Endothelial cell of umbilical vein (primary cell): Measurements from ENCODE around the gene SELENOF.

Experiments
- CTCF ChIP-seq, 2 donors: IDR thresholded peaks; 1 replicate in 1 of 2; 2 replicates in 1 of 2; pipeline ENCODE4 v1.5.1; 2011; ENCODE audit warnings: low read length in 2 of 2, mild to moderate bottlenecking in 2 of 2, moderate library complexity in 2 of 2, control low read depth in 1 of 2, inconsistent platforms in 1 of 2, low read depth in 1 of 2; ENCODE audit not compliant: insufficient read depth in 1 of 2; ENCODE audit errors: extremely low read depth in 1 of 2
- EZH2 ChIP-seq: IDR thresholded peaks from 2 replicates; pipeline ENCODE4 v1.6.1; 2012; ENCODE audit warnings: borderline replicate concordance, low read depth, mild to moderate bottlenecking, moderate library complexity, low read length, inconsistent platforms; ENCODE audit not compliant: severe bottlenecking
- FOS ChIP-seq: IDR thresholded peaks from 2 replicates; pipeline ENCODE4 v1.6.1; 2011; ENCODE audit warnings: mild to moderate bottlenecking, low read length, moderate library complexity, borderline replicate concordance; ENCODE audit not compliant: insufficient read depth
- JUN ChIP-seq: IDR thresholded peaks from 2 replicates; pipeline ENCODE4 v1.6.1; 2011; ENCODE audit warnings: borderline replicate concordance, low read depth; ENCODE audit not compliant: insufficient read length, insufficient read depth
- MAX ChIP-seq: IDR thresholded peaks from 2 replicates; pipeline ENCODE4 v1.6.1; 2011; ENCODE audit not compliant: insufficient read depth, insufficient read length
- MYC ChIP-seq: IDR thresholded peaks from one replicate; pipeline ENCODE4 v1.6.1; 2011; ENCODE audit warnings: mild to moderate bottlenecking, low read depth, low read length
- POLR2A ChIP-seq: IDR thresholded peaks from 2 replicates; pipeline ENCODE4 v1.6.1; 2012; ENCODE audit warnings: low read depth, mild to moderate bottlenecking, control low read depth, low read length
- POLR2AphosphoS5 ChIP-seq: IDR thresholded peaks from 2 replicates; pipeline ENCODE4 v1.6.1; 2012; ENCODE audit warnings: low read depth, mild to moderate bottlenecking, control low read depth, low read length, moderate library complexity; ENCODE audit not compliant: insufficient read depth

GRCh38 chr1:86956221-86956620 is 42.3 kb upstream of the SELENOF start:
- TF ChIP-seq EZH2 (no peak), CTCF (IDR thresholded peaks at IDR 0.05; ENCODE audit: extremely low read depth in 1 of 2, insufficient read depth in 1 of 2, low read depth in 1 of 2, low read length in 2 of 2) (no peak), MAX (no peak), FOS (no peak), POLR2A (no peak), POLR2AphosphoS5 (no peak), MYC (no peak), JUN (no peak)
